ENCODE results near the gene PGPEP1.

The PGPEP1 gene

GRCh38 chr19:18301718-18302111 is 38.7 kb upstream of the PGPEP1 start:
- TF ChIP-seq CTCF (conservative IDR thresholded peaks at IDR 0.05; ENCODE audit: low read depth, low read length) = no peak
- peaks cover 38% of the 10 kb centered on the region for H3K4me1 ChIP-seq (ENCODE audit: low read depth, poor library complexity, severe bottlenecking)
- H3K27me3 ChIP-seq (ENCODE audit: insufficient read depth, low read depth) = no peaks in the 10 kb centered on the region
- H2AFZ ChIP-seq (ENCODE audit: low read depth) = no peak overlapping the region
- H3K79me2 ChIP-seq (ENCODE audit: insufficient read depth, low read depth) = no peaks in the 10 kb centered on the region
- no peaks in the 10 kb centered on the region for H3K36me3 ChIP-seq (ENCODE audit: insufficient read depth)
- H3K4me2 ChIP-seq = no peak overlapping the region
- H4K20me1 ChIP-seq (ENCODE audit: insufficient read depth) = no peaks in the 10 kb centered on the region
- no peak overlapping the region for H3K4me3 ChIP-seq (IDR thresholded peaks at IDR 0.05; ENCODE audit: insufficient read depth, low read depth, low read length)
- H3K27ac ChIP-seq = no peak overlapping the region
- no peak overlapping the region for H3K9ac ChIP-seq

GRCh38 chr19:18304208-18304457 is 36.3 kb upstream of the PGPEP1 start:
- Histone ChIP-seq H3K4me2 (peak overlapping the region; percentile 81), H3K36me3 (ENCODE audit: insufficient read depth) (no peaks in the 10 kb centered on the region; the same call in 1 of the 2 replicates), H2AFZ (ENCODE audit: low read depth) (peak overlapping the region; percentile 64), H3K4me3 (IDR thresholded peaks at IDR 0.05; ENCODE audit: insufficient read depth, low read depth, low read length) (no peak overlapping the region), H3K79me2 (ENCODE audit: insufficient read depth, low read depth) (no peaks in the 10 kb centered on the region), H3K27ac (peak overlapping the region; percentile 96), H3K9ac (peak overlapping the region; percentile 80; the same call in 1 of the 2 replicates), H4K20me1 (ENCODE audit: insufficient read depth) (no peaks in the 10 kb centered on the region), H3K4me1 (ENCODE audit: low read depth, poor library complexity, severe bottlenecking) (peaks cover 38% of the 10 kb centered on the region), H3K27me3 (ENCODE audit: insufficient read depth, low read depth) (no peaks in the 10 kb centered on the region)
- TF ChIP-seq CTCF (conservative IDR thresholded peaks at IDR 0.05; ENCODE audit: low read depth, low read length) = no peak

- Histone ChIP-seq H3K4me1 (ENCODE audit: low read depth, poor library complexity, severe bottlenecking) (peaks cover 38% of the 10 kb centered on the region), H3K4me3 (IDR thresholded peaks at IDR 0.05; ENCODE audit: insufficient read depth, low read depth, low read length) (no peak overlapping the region), H3K9ac (peak overlapping the region; percentile 80), H3K79me2 (ENCODE audit: insufficient read depth, low read depth) (no peaks in the 10 kb centered on the region), H4K20me1 (ENCODE audit: insufficient read depth) (no peaks in the 10 kb centered on the region), H3K27ac (peak overlapping the region; percentile 96), H3K36me3 (ENCODE audit: insufficient read depth) (no peaks in the 10 kb centered on the region; the same call in 1 of the 2 replicates), H3K27me3 (ENCODE audit: insufficient read depth, low read depth) (no peaks in the 10 kb centered on the region), H2AFZ (ENCODE audit: low read depth) (peak overlapping the region; percentile 64), H3K4me2 (peak overlapping the region; percentile 81)
- no peak for TF ChIP-seq CTCF (conservative IDR thresholded peaks at IDR 0.05; ENCODE audit: low read depth, low read length)
Measured at GRCh38 chr19:18304458-18305310, 35.7 kb upstream of the PGPEP1 start.

- Histone ChIP-seq H4K20me1 (ENCODE audit: insufficient read depth) (no peaks in the 10 kb centered on the region), H3K79me2 (ENCODE audit: insufficient read depth, low read depth) (no peaks in the 10 kb centered on the region), H2AFZ (ENCODE audit: low read depth) (no peak overlapping the region), H3K4me3 (IDR thresholded peaks at IDR 0.05; ENCODE audit: insufficient read depth, low read depth, low read length) (no peak overlapping the region), H3K36me3 (ENCODE audit: insufficient read depth) (no peaks in the 10 kb centered on the region; the same call in 1 of the 2 replicates), H3K4me1 (ENCODE audit: low read depth, poor library complexity, severe bottlenecking) (peaks cover 38% of the 10 kb centered on the region), H3K4me2 (no peak overlapping the region; the same call in 1 of the 2 replicates), H3K27ac (no peak overlapping the region; the same call in 1 of the 2 replicates), H3K27me3 (ENCODE audit: insufficient read depth, low read depth) (no peaks in the 10 kb centered on the region), H3K9ac (no peak overlapping the region)
- TF ChIP-seq CTCF (conservative IDR thresholded peaks at IDR 0.05; ENCODE audit: low read depth, low read length) = no peak
Measured at GRCh38 chr19:18306209-18306887, 34.0 kb upstream of the PGPEP1 start.
